PC-9 (cell line): ENCODE measurements around the gene IFI27. TPM values are rescaled to one million over a fixed set of nuclear protein-coding genes. Genes with fewer than 3 reads are reported as not detected.

Experiments used
- BruUV-seq: library from RNA; stranded (reverse); fragments of 400-500 nt; replicated peaks from 2 replicates; lab custom pipeline; 2021; lab: Mats Ljungman, UMichigan
- CTCF ChIA-PET: fragments of 300-600 bp; sonication (Branson Sonifier 250); formaldehyde crosslinking; loops from one replicate; lab custom pipeline; 2022; ENCODE audit warnings: antibody characterized with exemption; lab: Charles Lee
- POLR2A ChIA-PET: fragments of 300-600 bp; sonication (Branson Sonifier 250); formaldehyde crosslinking; loops from one replicate; lab custom pipeline; 2022; ENCODE audit warnings: antibody characterized with exemption; ENCODE audit not compliant: unreplicated experiment; lab: Charles Lee
- DNase-seq, 2 experiments: peaks; one replicate each; pipeline versions ENCODE4 v3.0.0 to v3.0.0-alpha.2; 2015 to 2022; ENCODE audit warnings: mixed read lengths in 1 of 2
- H2AFZ ChIP-seq: fragments of 200-600 bp; sonication (generic); 2 replicates; pipeline ENCODE4 v1.8.1; 2017; ENCODE audit warnings: antibody characterized with exemption
- H3F3A ChIP-seq: fragments of 200-600 bp; sonication (generic); 2 replicates; pipeline ENCODE4 v1.8.1; 2017; ENCODE audit warnings: antibody characterized with exemption, mild to moderate bottlenecking, low read depth; ENCODE audit not compliant: insufficient read depth
- H3K27ac ChIP-seq: fragments of 200-600 bp; sonication (generic); 2 replicates; pipeline ENCODE4 v1.6.1; 2016; ENCODE audit warnings: mixed run types
- H3K27me3 ChIP-seq: fragments of 200-600 bp; sonication (generic); 2 replicates; pipeline ENCODE4 v1.6.1; 2016; ENCODE audit warnings: low read depth, mixed run types; ENCODE audit not compliant: insufficient read depth
- H3K36me3 ChIP-seq: fragments of 200-600 bp; sonication (generic); 2 replicates; pipeline ENCODE4 v1.6.1; 2016; ENCODE audit warnings: low read depth, mixed run types
- H3K4me1 ChIP-seq: fragments of 200-600 bp; sonication (generic); replicated peaks from 2 replicates; pipeline ENCODE4 v1.6.1; 2016; ENCODE audit warnings: mixed run types; ENCODE audit not compliant: insufficient read depth
- H3K4me2 ChIP-seq: fragments of 200-600 bp; sonication (generic); 2 replicates; pipeline ENCODE4 v1.6.1; 2017; ENCODE audit warnings: mixed run types
- H3K4me3 ChIP-seq: fragments of 200-600 bp; sonication (generic); 2 replicates; pipeline ENCODE4 v1.6.1; 2016; ENCODE audit warnings: mixed run types
- H3K79me2 ChIP-seq: fragments of 200-600 bp; sonication (generic); 2 replicates; pipeline ENCODE4 v1.6.1; 2017; ENCODE audit warnings: low read depth, mixed run types
- H3K9me2 ChIP-seq: fragments of 200-600 bp; sonication (generic); 2 replicates; pipeline ENCODE4 v1.8.1; 2017; ENCODE audit warnings: mild to moderate bottlenecking; ENCODE audit not compliant: insufficient read depth
- H3K9me3 ChIP-seq: fragments of 200-600 bp; sonication (generic); 2 replicates; pipeline ENCODE4 v1.8.1; 2016; ENCODE audit warnings: low read depth; ENCODE audit not compliant: insufficient read depth
- H4K20me1 ChIP-seq: fragments of 200-600 bp; sonication (generic); 2 replicates; pipeline ENCODE4 v1.8.1; 2017; ENCODE audit not compliant: insufficient read depth
- EZH2 ChIP-seq: fragments of 200-600 bp; sonication (generic); IDR thresholded peaks from 2 replicates; pipeline ENCODE4 v1.8.0; 2017; ENCODE audit warnings: antibody characterized with exemption, low read depth
- intact Hi-C: fragments of 100-400 bp; cut with micrococcal nuclease; formaldehyde crosslinking; loops from one replicate; pipeline ENCODE4 v1.10.0; 2022; ENCODE audit not compliant: unreplicated experiment
- total RNA-seq: library from RNA; stranded (reverse); gene quantifications from 2 replicates; pipeline ENCODE4 v1.2.3, GENCODE V29; 2021
- TF ChIP-seq, protein P1 (sequence below): fragments of 200-600 bp; sonication (generic); conservative IDR thresholded peaks from 2 replicates; pipeline ENCODE4 v1.6.1; 2017; ENCODE audit warnings: mixed run types, antibody characterized with exemption, mild to moderate bottlenecking, moderate library complexity

IFI27 gene
- total RNA-seq, 1 experiment from 2014 or later = 1.1 TPM

DNA sequence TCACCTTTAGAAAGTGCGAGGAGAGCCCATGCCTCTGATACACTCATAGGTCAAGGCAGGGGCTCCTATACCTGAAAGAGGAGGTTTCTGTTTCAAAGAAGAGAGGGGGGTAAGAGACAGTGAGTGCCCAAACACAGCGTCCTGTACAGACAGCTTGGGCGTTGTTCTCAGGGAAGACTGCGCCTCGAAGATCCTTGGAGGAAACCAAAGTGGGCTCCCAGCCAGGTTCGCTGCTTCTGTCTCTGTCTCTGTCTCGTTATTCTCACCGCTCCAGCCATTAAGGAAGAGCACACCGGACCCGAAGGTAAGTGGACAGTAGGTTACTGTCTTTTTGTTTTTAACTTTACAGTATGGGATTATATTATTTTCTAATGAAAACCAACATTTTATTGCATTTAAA, 5.8 kb upstream of the IFI27 start:
- no peaks in the 10 kb centered on the region for H3F3A ChIP-seq
- no peak overlapping the region for H3K4me3 ChIP-seq
- no peak overlapping the region for H2AFZ ChIP-seq
- no peaks in the 10 kb centered on the region for H3K36me3 ChIP-seq
- no peak overlapping the region for H3K27ac ChIP-seq
- CTCF ChIA-PET = no interaction called here
- H3K9me3 ChIP-seq = no peaks in the 10 kb centered on the region
- POLR2A ChIA-PET = no interaction called here
- no peaks in the 10 kb centered on the region for H3K4me1 ChIP-seq
- intact Hi-C loops = no loop called here
- TF ChIP-seq, protein P1, sequence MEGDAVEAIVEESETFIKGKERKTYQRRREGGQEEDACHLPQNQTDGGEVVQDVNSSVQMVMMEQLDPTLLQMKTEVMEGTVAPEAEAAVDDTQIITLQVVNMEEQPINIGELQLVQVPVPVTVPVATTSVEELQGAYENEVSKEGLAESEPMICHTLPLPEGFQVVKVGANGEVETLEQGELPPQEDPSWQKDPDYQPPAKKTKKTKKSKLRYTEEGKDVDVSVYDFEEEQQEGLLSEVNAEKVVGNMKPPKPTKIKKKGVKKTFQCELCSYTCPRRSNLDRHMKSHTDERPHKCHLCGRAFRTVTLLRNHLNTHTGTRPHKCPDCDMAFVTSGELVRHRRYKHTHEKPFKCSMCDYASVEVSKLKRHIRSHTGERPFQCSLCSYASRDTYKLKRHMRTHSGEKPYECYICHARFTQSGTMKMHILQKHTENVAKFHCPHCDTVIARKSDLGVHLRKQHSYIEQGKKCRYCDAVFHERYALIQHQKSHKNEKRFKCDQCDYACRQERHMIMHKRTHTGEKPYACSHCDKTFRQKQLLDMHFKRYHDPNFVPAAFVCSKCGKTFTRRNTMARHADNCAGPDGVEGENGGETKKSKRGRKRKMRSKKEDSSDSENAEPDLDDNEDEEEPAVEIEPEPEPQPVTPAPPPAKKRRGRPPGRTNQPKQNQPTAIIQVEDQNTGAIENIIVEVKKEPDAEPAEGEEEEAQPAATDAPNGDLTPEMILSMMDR = no peak
- no peak for TF ChIP-seq EZH2
- BruUV-seq = no TSS peak
- H4K20me1 ChIP-seq = no peaks in the 10 kb centered on the region
- no peaks in the 10 kb centered on the region for H3K79me2 ChIP-seq
- H3K9me2 ChIP-seq = no peaks in the 10 kb centered on the region
- no peaks in the 10 kb centered on the region for H3K27me3 ChIP-seq
- DNase-seq = no peak
- no peak overlapping the region for H3K4me2 ChIP-seq

DNA sequence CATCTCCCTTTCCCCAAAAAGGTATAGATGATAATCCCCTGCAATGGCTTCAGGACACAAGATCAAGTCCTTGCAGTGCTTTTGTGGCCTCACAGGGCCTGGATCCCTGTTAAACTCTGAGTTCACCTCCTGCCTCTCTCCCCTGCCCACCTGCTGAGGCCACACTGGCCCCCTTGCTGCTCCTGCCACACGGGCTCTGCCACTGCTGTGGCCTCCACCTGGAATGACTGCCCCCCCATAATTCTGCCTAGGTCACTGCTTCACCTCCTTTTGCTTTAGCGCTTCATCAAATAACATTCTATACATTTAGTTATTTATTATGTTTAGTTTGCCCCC, 653 bp upstream of the IFI27 start:
- no peaks in the 10 kb centered on the region for H3K9me3 ChIP-seq
- no peaks in the 10 kb centered on the region for H3K27me3 ChIP-seq
- BruUV-seq = no TSS peak
- no peak overlapping the region for H2AFZ ChIP-seq
- H3K4me3 ChIP-seq = no peak overlapping the region
- no peaks in the 10 kb centered on the region for H3K79me2 ChIP-seq
- H3K9me2 ChIP-seq = no peaks in the 10 kb centered on the region
- H3K36me3 ChIP-seq = no peaks in the 10 kb centered on the region
- TF ChIP-seq, protein P1 = no peak
- no peak for TF ChIP-seq EZH2
- CTCF ChIA-PET = no interaction called here
- POLR2A ChIA-PET = no interaction called here
- no peaks in the 10 kb centered on the region for H4K20me1 ChIP-seq
- no peak for DNase-seq
- no peaks in the 10 kb centered on the region for H3K4me1 ChIP-seq
- no peaks in the 10 kb centered on the region for H3F3A ChIP-seq
- intact Hi-C loops = no loop called here
- no peak overlapping the region for H3K4me2 ChIP-seq
- H3K27ac ChIP-seq = no peak overlapping the region

DNA sequence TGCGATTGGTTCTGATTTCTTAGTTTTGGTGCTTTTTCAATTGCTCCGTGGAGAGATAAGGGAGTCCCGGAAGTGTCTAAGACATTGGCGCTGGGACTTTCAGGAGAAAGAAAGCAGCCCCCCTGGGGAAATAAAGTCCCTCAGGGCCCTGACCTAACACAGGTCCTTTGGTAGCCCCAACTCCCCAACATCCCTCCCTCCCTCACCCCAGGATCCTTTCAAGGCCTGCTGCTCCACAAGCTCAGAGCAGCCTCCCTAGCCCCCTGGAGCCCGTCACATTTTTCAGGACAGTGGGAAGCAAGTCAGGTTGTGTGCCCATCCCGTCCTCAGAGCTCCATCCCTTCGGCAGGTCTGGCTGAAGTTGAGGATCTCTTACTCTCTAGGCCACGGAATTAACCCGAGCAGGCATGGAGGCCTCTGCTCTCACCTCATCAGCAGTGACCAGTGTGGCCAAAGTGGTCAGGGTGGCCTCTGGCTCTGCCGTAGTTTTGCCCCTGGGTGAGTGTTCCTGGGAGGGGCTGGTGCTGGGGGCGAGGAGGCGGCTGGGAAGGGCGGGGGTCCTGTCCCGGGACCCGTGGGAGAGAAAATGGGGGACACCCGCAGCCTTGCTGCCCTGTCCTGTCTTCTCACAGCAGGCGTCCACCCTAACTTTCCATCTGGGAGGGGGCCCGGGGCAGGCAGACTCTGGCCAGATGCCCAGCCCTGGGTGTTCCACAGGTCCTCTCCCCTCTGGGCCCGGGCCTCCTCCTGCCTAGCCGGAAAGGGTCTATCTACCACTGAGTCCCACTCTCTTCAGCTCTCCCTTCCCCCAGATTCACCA, 950 bp downstream of the IFI27 start:
- TF ChIP-seq EZH2 = no peak
- TF ChIP-seq, protein P1 = no peak
- Histone ChIP-seq H3K79me2 (no peaks in the 10 kb centered on the region), H3K9me3 (no peaks in the 10 kb centered on the region), H3K4me1 (no peaks in the 10 kb centered on the region), H3K4me2 (no peak overlapping the region), H3F3A (no peaks in the 10 kb centered on the region), H3K27ac (no peak overlapping the region), H3K36me3 (no peaks in the 10 kb centered on the region), H3K9me2 (no peaks in the 10 kb centered on the region), H2AFZ (no peak overlapping the region), H3K4me3 (no peak overlapping the region), H3K27me3 (0 out of 2 replicates have a peak, but pooled peaks cover 2% of the 10 kb centered on the region), H4K20me1 (no peaks in the 10 kb centered on the region)
- ChIA-PET CTCF (no interaction called here), POLR2A (no interaction called here)
- no TSS peak for BruUV-seq
- intact Hi-C loops = no loop called here
- DNase-seq = no peak
